Activated CD4-positive, alpha-beta T cell treated with anti-CD3 and anti-CD28 coated beads for 4 hours (primary cell): ENCODE data around the gene MGAT1.
"Not testable (repeated sequence)": the region's sequence is repeated elsewhere in the genome, so short reads cannot be mapped to it uniquely, and the experiment has no call there.

ENCODE experiments used
- DNase-seq, 2 donors: peaks; one replicate each; pipeline ENCODE4 v3.0.0-alpha.2; 2020

MGAT1 gene

DNA sequence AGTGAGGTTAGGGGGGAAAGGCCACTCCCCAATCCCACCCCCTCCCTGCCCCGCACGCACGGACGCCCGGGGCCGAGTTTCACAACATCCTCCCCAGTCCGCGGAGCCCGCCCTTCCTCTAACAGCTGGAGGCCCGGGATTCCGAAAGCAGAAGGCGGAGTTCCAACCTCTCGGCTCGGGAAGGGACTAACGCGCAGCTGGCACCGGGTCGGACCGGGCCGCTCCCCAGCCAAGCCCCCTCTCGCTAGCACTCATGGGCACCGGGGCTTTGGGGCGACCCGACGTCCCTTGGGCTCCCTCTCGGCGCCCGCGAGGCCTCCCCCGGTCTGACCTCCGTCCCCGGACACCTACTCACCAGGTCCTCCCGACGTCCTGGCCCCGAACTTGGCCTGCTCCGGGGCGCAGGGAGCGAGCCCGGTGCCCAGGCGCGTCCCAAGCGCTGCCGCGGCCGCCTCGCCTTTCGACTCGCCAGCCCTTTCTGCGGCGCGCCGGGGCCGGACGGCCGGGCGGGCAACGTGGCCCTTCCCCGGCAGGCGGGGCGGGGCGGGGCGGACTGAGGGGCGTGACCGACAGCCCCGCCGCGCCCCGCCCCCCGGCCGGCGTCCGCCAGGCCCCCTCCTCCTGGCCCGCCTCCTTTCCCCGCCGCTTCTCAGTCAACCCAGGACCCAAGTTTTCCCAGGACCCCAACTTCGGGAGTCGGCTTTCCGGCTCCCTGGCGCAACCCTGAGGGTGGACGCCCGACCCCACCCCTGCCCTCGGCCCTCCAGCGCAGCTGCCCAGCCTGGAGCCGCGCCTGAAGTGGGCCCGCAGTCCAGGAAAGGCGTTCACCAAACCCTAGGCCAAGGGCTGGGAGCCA lies at the start of gene MGAT1:
Gene MGAT1, minus strand, starts transcription at position 482 of the 856 bp plus-strand sequence. CDS start 9,835 bp downstream, outside the sequence.
- DNase-seq: peak; percentile 79

DNA sequence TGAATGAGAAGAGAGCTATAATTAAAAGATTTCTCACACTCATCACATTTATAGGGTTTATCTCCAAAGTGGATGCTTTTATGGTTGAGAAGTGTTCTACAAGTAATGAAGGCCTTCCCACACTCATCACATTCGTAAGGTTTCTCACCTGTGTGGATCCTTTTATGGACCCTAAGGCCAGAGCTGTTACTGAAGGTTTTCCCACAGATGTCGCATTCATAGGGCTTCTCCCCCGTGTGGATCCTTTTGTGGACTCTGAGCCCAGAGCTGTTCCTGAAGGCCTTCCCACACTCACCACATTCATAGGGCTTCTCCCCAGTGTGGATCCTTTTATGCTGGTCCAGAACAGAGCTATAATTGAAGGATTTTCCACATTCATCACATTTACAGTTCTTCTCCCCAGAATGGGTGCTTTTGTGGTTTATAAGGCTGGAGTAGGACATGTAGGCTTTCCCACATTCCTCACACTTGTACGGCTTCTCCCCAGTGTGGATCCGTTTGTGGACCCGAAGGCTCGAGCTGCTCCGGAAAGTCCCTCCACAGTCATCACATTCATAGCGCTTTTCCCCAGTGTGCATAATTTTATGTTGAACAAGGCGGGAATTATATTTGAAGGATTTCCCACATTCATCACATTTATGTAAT lies 48.0 kb upstream of the MGAT1 start:
- no peak for DNase-seq

GRCh38 chr5:180849827-180850226 lies 47.2 kb upstream of the MGAT1 start:
- DNase-seq: no peak

- no peak for DNase-seq
These were observed 46.3 kb upstream of the MGAT1 start for GRCh38 chr5:180848878-180849277.

GRCh38 chr5:180848265-180848664 lies 45.7 kb upstream of the MGAT1 start:
- DNase-seq: no peak

DNA sequence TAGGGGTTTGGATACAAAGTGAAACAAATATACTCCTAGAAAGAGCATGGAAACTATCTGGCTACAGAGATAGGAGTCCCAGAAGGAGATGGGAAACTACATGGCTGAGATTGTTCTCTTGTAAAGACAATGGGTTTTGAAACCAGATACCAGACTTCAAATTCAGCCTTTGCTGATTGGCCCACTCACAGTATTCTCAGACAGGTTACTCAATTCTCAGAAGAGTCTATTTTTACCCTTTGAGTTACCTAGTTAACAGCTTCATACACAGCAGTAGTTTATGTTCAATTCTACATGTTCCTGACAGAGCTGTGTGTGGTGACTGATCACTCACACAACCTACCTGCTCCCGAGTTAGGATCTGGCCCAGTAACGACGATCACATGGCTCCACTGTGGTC lies 44.4 kb upstream of the MGAT1 start:
- DNase-seq: no peak

DNA sequence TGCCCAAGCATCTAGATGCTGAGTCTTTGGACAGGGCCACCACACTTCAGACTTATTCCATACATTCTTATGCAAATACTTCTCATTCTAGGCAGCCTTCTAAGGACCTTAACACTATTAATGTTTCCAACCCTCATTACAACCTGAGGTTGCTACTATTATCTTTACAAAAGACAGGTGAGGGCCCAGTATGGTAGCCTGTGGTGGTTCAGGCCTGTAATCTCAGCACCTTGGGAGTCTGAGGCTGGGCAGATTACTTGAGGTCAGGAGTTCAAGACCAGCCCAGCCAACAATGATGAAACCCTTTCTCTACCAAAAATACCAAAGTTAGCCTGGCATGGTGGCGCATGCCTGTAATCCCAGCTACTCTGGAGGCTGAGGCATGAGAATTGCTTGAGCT lies 42.3 kb upstream of the MGAT1 start:
- no peak for DNase-seq

- DNase-seq: no peak
These were observed 41.8 kb upstream of the MGAT1 start for GRCh38 chr5:180844432-180844831.

DNA sequence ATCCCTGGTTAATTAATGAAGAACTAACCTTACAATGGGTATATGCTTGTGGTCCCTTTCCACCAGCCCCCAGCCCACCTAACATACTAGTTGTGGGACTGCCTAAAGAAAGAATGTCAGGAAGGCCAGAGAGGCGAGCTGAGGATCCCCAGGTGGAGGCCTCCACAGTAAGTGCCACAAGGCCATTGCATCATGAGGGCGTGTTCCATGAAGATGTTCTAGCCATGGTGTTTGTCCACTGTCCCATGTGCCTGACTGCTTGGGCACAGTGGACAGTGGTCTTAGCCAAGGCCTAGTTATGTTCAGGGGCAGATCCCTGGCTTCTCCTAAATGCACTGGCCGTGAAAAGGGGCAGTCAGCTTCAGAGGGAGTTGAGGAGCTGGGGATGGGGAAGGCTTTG lies 37.3 kb upstream of the MGAT1 start:
- DNase-seq: no peak

DNA sequence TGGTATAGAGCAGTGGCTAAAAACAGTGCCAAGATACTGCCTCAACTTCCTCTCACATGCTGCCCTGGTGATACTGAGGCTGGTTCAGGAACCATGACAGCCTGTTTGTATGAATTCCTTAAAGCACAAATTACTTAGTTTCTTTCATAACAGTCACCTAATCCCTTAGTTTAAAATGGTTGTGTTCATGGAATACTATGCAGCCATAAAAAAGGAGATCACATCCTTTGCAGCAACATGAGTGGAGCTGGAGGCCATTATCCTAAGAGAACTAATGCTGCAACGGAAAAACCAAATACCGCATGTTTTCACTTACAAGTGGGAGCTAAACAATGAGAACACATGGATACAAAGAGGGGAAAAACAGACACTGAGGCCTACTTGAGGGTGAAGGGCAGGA lies 36.6 kb upstream of the MGAT1 start:
- DNase-seq: no peak

- no peak for DNase-seq
These were observed 34.9 kb upstream of the MGAT1 start for GRCh38 chr5:180837478-180837877.

DNA sequence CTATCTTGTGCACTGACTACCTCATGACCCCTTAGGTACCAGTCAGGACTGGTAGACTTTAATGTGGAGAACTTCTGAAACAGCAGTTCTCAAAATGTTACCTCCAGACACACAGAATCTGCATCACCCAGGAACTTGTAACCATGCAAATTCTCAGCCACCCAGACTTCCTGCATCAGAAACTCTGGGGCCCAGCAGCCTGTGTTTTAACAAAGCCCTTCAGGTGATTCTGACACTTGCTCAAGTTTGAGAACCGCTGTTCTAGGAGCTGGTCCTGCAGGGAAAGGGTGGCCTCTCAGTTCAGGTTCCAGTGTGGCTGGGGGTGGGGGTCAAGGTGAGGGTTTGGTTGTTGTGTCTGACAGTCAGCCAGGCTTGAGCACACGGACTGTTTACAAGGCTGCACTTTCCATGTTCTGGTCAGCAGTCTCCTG lies 30.0 kb upstream of the MGAT1 start:
- DNase-seq: peak in 1 of 2 donors; percentile 33

- peak; percentile 69 to 70 for DNase-seq
These were observed 28.8 kb upstream of the MGAT1 start for GRCh38 chr5:180831139-180832093.

- DNase-seq: peak; percentile 67 to 69
These were observed 27.9 kb upstream of the MGAT1 start for GRCh38 chr5:180830253-180831138.

DNA sequence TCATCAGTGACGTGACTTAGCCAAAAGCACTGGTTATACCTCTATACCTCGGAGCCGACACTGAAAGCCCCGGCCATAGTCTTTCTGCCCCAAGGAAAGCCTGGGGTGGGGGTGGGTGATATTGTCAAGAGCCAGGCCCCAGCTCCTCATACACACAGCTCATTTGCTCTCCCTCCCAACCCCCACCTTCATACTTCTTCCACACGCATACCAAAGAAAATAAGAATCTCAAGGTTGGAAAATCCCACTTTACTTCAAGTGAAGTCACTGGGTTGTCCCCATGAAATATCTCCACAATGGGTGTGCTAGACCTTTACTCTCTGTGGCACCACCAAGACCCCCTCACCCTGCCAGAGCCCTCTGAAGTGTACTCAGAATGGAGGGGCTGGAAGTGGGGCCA lies 27.1 kb upstream of the MGAT1 start:
- no peak for DNase-seq

DNA sequence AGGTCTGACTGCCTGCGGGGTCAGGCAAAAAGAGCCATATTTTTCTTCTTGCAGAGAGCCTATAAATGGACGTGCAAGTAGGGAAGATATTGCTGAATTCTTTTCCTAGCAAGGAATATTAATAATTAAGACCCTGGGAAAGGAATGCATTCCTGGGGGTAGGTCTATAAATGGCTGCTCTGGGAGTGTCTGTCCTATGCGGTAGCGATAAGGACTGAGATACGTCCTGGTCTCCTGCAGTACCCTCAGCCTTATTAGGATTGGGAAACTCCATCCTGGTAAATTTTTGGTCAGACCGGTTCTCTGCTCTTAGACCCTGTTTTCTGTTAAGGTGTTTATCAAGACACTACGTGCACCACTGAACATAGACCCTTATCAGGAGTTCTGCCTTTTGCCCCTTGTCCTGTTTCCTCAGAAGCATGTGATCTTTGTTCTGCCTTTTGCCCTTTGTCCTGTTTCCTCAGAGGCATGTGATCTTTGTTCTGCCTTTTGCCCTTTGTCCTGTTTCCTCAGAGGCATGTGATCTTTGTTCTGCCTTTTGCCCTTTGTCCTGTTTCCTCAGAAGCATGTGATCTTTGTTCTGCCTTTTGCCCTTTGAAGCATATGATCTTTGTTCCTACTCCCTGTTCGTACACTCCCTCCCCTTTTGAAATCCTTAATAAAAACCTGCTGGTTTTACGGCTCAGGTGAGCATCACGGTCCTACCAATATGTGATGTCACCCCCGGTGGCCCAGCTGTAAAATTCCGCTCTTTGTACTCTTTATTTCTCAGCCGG lies 26.3 kb upstream of the MGAT1 start:
- not testable (repeated sequence) for DNase-seq

DNA sequence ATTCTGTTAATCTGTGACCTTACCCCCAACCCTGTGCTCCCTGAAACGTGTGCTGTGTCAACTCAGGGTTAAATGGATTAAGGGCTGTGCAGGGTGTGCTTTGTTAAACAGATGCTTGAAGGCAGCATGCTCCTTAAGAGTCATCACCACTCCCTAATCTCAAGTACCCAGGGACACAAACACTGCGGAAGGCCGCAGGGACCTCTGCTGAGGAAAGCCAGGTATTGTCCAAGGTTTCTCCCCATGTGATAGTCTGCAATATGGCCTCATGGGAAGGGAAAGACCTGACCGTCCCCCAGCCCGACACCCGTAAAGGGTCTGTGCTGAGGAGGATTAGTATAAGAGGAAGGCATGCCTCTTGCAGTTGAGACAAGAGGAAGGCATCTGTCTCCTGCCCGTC lies 24.8 kb upstream of the MGAT1 start:
- DNase-seq: not testable (repeated sequence)

- DNase-seq: no peak
These were observed 23.3 kb upstream of the MGAT1 start for GRCh38 chr5:180825768-180826525.

- no peak for DNase-seq
These were observed 22.2 kb upstream of the MGAT1 start for GRCh38 chr5:180824630-180825476.
